ENCODE measurements around the gene GASK1A.

The GASK1A gene

DNA sequence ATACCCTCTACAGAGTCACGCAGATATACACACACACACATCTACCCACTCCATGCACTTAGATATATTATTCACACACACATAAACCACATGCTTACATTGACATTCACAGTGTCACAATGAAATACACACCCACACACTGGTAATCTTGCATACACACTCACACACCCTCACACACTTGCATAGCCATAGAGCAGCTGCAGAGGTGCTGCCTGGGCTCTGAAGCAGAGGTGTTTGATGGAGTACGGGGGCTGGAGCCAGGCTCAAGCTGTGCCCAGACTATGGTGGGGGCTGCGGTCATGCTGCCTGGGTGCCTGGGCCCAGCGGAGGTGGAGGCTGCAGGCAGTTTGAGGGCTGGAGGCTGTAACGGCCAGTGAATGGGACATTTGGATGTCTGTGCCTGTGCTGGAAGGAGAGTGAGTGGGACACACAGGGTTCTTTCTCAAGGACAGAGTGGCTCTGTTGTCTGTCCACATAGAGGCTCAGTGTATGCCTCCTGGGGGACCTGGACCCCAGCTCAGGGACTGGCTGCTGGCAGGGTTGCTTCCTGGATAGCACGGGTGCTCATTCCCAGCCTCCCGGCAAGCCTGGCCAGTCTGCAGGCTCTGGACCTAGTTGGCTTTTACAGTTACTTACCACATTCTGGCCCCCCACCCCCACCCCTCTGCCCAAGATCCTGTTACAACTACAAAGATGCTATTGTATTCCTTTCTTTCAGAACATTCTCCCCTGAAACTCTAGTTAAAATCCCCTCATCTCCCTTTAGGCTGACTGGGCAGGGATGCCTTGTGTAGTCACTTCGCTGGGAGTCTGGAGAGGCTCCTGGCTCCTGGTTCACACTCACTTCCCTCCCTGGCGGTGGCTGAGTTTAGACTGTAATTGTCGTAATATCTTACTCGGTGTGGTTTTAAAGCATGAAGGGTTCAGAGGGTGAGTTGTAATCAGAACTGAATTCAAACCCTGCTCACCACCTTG lies 12.5 kb downstream of the GASK1A start:
- H3K4me3 ChIP-seq (replicated peaks; ENCODE audit: low read depth, low read length) = no peak overlapping the region
- no peak for DNase-seq (ENCODE audit: low read depth)
- TF ChIP-seq, protein P1, sequence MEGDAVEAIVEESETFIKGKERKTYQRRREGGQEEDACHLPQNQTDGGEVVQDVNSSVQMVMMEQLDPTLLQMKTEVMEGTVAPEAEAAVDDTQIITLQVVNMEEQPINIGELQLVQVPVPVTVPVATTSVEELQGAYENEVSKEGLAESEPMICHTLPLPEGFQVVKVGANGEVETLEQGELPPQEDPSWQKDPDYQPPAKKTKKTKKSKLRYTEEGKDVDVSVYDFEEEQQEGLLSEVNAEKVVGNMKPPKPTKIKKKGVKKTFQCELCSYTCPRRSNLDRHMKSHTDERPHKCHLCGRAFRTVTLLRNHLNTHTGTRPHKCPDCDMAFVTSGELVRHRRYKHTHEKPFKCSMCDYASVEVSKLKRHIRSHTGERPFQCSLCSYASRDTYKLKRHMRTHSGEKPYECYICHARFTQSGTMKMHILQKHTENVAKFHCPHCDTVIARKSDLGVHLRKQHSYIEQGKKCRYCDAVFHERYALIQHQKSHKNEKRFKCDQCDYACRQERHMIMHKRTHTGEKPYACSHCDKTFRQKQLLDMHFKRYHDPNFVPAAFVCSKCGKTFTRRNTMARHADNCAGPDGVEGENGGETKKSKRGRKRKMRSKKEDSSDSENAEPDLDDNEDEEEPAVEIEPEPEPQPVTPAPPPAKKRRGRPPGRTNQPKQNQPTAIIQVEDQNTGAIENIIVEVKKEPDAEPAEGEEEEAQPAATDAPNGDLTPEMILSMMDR (IDR thresholded peaks at IDR 0.05; ENCODE audit: low read length, missing control alignments) = no peak

DNA sequence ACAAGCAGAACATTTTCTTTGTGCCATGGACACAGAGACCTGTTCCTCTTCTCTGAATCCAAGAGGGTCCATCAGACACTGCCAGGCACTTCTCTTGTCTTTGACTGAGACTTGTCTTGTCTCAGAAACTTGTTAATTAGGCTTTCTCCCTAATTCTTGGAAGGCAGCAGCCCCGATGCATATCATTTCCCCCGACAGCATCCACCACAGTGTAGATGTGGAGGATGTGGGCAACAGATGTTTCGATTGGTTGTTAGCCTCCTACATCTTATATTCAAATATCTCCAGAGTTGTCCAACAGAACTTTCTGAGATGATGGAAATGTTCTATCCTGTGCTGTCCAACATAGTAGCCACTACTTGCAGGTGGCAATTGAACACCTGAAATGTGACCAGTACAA lies 15.5 kb downstream of the GASK1A start:
- H3K4me3 ChIP-seq (replicated peaks; ENCODE audit: low read depth, low read length) = no peak overlapping the region
- TF ChIP-seq, protein P1 (IDR thresholded peaks at IDR 0.05; ENCODE audit: low read length, missing control alignments) = no peak
- DNase-seq (ENCODE audit: low read depth) = no peak

DNA sequence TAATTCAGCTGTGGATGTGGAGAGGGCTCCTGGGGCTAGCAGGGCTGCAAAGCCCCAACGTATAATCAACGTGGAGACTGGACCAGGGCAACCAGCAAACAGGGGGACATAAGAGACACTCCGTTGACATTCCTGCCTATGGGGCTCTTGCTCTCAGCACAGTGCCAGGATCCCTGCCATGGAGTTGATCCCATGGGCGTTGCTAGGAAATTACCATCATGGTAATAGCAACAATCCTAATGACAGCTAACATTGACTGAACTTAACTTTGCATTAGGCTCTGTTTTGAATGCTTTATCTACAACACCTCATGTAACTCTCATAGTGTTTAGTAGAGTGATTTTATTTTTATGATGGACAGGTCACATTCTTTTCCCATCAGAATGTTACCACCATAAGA lies 16.9 kb downstream of the GASK1A start:
- TF ChIP-seq, protein P1 (IDR thresholded peaks at IDR 0.05; ENCODE audit: low read length, missing control alignments) = no peak
- DNase-seq (ENCODE audit: low read depth) = no peak
- H3K4me3 ChIP-seq (replicated peaks; ENCODE audit: low read depth, low read length) = no peak overlapping the region

DNA sequence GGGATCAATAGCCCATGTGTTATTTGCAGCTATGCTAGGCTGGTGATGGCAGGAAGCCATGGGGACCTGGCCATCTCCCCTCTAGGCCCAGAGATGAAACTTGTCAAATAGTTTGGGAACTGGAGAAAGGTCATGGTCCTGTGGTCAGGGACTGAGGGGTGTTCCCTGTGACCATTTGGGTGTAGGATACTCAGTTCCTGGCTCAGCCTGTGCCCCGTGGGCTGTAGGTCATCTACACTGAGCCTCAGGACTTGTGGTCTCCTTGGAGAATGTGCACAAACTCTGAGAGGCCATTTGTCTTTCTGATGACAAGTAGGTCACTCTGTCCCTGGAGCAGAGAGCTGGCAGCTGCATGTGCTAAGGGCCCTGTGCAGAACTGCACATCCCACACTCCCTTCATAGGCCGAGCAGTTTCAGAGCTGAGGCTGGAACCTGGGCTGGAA lies 17.5 kb downstream of the GASK1A start:
- no peak overlapping the region for H3K4me3 ChIP-seq (replicated peaks; ENCODE audit: low read depth, low read length)
- TF ChIP-seq, protein P1 (IDR thresholded peaks at IDR 0.05; ENCODE audit: low read length, missing control alignments) = no peak
- DNase-seq (ENCODE audit: low read depth) = no peak

DNA sequence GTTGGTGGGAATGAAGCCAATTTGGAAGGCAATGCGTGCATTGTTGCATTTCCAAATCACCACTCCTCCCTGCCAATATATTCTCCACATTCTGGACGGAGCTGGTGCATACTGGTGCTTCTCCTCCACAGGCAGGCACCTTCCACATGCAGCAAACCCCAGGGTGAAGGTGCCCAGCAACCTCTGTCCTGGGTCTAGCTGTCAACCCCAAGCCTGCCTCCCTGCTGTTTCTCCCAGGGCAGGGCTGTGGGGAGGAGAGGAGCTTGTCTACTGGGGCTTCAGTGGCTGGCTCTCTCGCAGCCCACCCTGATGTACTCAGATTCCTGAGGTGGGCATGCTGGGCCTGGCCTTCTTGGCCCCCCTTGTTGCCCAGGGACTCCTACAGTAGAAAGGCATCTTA lies 20.1 kb downstream of the GASK1A start:
- peak; percentile 28 for DNase-seq (ENCODE audit: low read depth)
- no peak overlapping the region for H3K4me3 ChIP-seq (replicated peaks; ENCODE audit: low read depth, low read length)
- TF ChIP-seq, protein P1 (IDR thresholded peaks at IDR 0.05; ENCODE audit: low read length, missing control alignments) = no peak

DNA sequence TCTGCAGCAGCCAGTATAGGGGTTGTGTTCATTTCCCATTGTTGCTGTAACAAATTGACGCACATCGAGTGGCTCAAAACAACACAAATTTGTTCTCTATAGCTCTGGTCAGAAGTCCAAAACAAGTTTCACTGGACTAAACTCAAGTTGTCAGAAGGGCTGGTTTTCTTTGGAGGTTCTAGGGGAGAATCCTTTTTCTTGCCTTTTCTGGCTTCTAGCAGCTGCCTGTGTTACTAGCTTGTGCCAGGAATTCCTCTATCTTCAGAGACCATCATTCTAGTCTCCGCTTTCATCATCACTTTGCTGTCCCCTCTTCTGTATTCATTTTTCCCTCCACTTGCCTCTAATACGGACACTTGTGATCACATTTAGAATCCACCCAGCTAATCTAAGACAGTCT lies 20.5 kb downstream of the GASK1A start:
- no peak overlapping the region for H3K4me3 ChIP-seq (replicated peaks; ENCODE audit: low read depth, low read length)
- TF ChIP-seq, protein P1 (IDR thresholded peaks at IDR 0.05; ENCODE audit: low read length, missing control alignments) = no peak
- DNase-seq (ENCODE audit: low read depth) = no peak
